ENCODE data around the gene TRIM41. TPM values are rescaled to one million over a fixed set of nuclear protein-coding genes. Genes with fewer than 3 reads are reported as not detected.

Gene TRIM41
- total and polyA plus RNA-seq, 2 of the 13 experiments (the other 11 are each of a cell fraction or from before 2014, with no cell fraction given) = 10.2 to 16.7 TPM

DNA sequence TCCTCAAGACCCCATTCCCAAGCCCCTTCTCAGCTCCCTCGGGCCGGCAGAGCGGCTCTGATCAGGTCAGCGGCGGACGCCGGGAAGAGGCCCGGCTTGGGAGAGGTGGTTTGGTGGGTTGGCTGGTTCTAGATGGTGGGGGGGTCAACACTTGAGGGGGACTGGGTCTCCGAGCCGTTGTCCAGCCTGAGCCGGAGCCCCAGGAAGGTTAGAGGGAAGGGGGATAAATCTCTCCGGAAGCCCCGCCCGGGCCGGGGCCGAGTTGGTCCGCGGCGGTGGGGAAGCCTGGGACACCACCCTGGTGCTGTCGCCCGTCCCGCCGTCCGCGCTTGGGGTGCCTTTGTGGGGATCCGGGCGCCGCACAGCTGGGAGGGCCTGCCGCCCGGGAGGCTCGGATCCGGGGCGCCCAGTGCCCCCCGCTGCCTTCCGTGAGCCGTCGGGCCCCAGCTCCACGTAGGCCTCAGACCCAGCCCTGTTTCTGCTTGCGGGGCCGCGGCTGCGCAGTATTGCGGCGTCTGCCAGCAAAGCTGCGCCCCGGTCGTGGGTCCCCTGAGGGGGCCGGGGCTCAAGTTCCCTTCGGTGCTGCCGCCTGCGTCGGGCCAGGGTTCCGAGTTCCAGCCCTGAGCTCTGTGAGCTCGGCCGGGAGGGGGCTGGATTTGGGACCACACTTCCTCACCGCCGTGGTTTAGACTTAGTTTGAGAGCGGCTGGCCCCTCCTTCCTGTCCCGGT, 38.4 kb downstream of the TRIM41 start (continued):
- TF ChIP-seq, protein P1, sequence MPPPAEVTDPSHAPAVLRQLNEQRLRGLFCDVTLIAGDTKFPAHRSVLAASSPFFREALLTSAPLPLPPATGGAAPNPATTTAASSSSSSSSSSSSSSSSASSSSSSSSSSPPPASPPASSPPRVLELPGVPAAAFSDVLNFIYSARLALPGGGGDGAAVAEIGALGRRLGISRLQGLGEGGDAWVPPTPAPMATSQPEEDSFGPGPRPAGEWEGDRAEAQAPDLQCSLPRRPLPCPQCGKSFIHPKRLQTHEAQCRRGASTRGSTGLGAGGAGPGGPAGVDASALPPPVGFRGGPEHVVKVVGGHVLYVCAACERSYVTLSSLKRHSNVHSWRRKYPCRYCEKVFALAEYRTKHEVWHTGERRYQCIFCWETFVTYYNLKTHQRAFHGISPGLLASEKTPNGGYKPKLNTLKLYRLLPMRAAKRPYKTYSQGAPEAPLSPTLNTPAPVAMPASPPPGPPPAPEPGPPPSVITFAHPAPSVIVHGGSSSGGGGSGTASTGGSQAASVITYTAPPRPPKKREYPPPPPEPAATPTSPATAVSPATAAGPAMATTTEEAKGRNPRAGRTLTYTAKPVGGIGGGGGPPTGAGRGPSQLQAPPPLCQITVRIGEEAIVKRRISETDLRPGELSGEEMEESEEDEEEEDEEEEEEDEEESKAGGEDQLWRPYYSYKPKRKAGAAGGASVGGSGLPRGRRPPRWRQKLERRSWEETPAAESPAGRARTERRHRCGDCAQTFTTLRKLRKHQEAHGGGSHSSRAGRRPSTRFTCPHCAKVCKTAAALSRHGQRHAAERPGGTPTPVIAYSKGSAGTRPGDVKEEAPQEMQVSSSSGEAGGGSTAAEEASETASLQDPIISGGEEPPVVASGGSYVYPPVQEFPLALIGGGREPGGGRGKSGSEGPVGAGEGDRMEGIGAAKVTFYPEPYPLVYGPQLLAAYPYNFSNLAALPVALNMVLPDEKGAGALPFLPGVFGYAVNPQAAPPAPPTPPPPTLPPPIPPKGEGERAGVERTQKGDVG (CRISPR knock-in tag; IDR thresholded peaks at IDR 0.05; ENCODE audit: borderline replicate concordance) = no peak
- 0 out of 2 replicates have a peak, but pooled peaks have one; percentile 8 for TF ChIP-seq ZNF121 (CRISPR knock-in tag; IDR thresholded peaks at IDR 0.05)
- TF ChIP-seq ZNF83 (CRISPR knock-in tag; IDR thresholded peaks at IDR 0.05; ENCODE audit: borderline replicate concordance) = no peak
- no peak for TF ChIP-seq ELF3 (CRISPR knock-in tag; IDR thresholded peaks at IDR 0.05)
- TF ChIP-seq DPF2 (CRISPR knock-in tag; IDR thresholded peaks at IDR 0.05; ENCODE audit: borderline replicate concordance, low read depth) = no peak
- TF ChIP-seq SMYD3 (CRISPR knock-in tag; IDR thresholded peaks at IDR 0.05) = no peak
- TF ChIP-seq ZBTB20 (CRISPR knock-in tag; IDR thresholded peaks at IDR 0.05; ENCODE audit: borderline replicate concordance, low read depth) = peak; percentile 26; the same call in 1 of the 2 replicates
- TF ChIP-seq NAIF1 (CRISPR knock-in tag; IDR thresholded peaks at IDR 0.05; ENCODE audit: borderline replicate concordance) = no peak
- TF ChIP-seq REPIN1 (CRISPR knock-in tag; IDR thresholded peaks at IDR 0.05; ENCODE audit: borderline replicate concordance, low read depth) = no peak
- TF ChIP-seq, protein P2, sequence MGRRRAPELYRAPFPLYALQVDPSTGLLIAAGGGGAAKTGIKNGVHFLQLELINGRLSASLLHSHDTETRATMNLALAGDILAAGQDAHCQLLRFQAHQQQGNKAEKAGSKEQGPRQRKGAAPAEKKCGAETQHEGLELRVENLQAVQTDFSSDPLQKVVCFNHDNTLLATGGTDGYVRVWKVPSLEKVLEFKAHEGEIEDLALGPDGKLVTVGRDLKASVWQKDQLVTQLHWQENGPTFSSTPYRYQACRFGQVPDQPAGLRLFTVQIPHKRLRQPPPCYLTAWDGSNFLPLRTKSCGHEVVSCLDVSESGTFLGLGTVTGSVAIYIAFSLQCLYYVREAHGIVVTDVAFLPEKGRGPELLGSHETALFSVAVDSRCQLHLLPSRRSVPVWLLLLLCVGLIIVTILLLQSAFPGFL (CRISPR knock-in tag; IDR thresholded peaks at IDR 0.05) = no peak
- no peak; the same call in 1 of the 2 replicates for TF ChIP-seq ETV5 (CRISPR knock-in tag; IDR thresholded peaks at IDR 0.05; ENCODE audit: borderline replicate concordance)
- no peak; the same call in 1 of the 2 replicates for TF ChIP-seq RFXAP (CRISPR knock-in tag; IDR thresholded peaks at IDR 0.05; ENCODE audit: borderline replicate concordance)
- TF ChIP-seq PRPF4 (IDR thresholded peaks at IDR 0.05; ENCODE audit: low read depth, low read length, poor library complexity, severe bottlenecking) = no peak
- TF ChIP-seq, protein P3, sequence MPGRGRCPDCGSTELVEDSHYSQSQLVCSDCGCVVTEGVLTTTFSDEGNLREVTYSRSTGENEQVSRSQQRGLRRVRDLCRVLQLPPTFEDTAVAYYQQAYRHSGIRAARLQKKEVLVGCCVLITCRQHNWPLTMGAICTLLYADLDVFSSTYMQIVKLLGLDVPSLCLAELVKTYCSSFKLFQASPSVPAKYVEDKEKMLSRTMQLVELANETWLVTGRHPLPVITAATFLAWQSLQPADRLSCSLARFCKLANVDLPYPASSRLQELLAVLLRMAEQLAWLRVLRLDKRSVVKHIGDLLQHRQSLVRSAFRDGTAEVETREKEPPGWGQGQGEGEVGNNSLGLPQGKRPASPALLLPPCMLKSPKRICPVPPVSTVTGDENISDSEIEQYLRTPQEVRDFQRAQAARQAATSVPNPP (CRISPR knock-in tag; IDR thresholded peaks at IDR 0.05) = no peak
- TF ChIP-seq ZNF335 (CRISPR knock-in tag; IDR thresholded peaks at IDR 0.05) = no peak
- TF ChIP-seq ZNF20 (CRISPR knock-in tag; IDR thresholded peaks at IDR 0.05) = peak; percentile 73; the same call in 1 of the 2 replicates
- no peak for TF ChIP-seq ZNF672 (CRISPR knock-in tag; IDR thresholded peaks at IDR 0.05)
- TF ChIP-seq REL (CRISPR knock-in tag; conservative IDR thresholded peaks at IDR 0.05) = no peak
- TF ChIP-seq MTA3 (CRISPR knock-in tag; IDR thresholded peaks at IDR 0.05) = no peak
- 0 out of 2 replicates have a peak, but pooled peaks have one; percentile 63 for TF ChIP-seq ZNF549 (CRISPR knock-in tag; IDR thresholded peaks at IDR 0.05)
- no peak for TF ChIP-seq EED (CRISPR knock-in tag; IDR thresholded peaks at IDR 0.05)
- peak; percentile 28 for TF ChIP-seq ZEB1 (IDR thresholded peaks at IDR 0.05; ENCODE audit: insufficient replicate concordance, low read depth)
- TF ChIP-seq, protein P4, sequence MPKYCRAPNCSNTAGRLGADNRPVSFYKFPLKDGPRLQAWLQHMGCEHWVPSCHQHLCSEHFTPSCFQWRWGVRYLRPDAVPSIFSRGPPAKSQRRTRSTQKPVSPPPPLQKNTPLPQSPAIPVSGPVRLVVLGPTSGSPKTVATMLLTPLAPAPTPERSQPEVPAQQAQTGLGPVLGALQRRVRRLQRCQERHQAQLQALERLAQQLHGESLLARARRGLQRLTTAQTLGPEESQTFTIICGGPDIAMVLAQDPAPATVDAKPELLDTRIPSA (CRISPR knock-in tag; IDR thresholded peaks at IDR 0.05; ENCODE audit: borderline replicate concordance) = no peak
- peak; percentile 38 for TF ChIP-seq PHF21A (CRISPR knock-in tag; IDR thresholded peaks at IDR 0.05)
- TF ChIP-seq ATM (IDR thresholded peaks at IDR 0.05; ENCODE audit: borderline replicate concordance) = no peak
